GM19463 (cell line): ENCODE measurements around the gene WFDC6.

Experiments
- ATAC-seq: cut with Tn5 transposase; IDR thresholded peaks from one replicate; pipeline ENCODE4 v1.9.1; 2021; ENCODE audit warnings: mild to moderate bottlenecking, moderate library complexity; ENCODE audit not compliant: unreplicated experiment

Gene WFDC6

GRCh38 chr20:45518282-45518681 lies 21.0 kb downstream of the WFDC6 start:
- ATAC-seq, result no peak

GRCh38 chr20:45515147-45515913 lies 24.0 kb downstream of the WFDC6 start, which contains the start of gene SPINT3:
SPINT3 (minus strand) TSS chr20:45515622; CDS start chr20:45515608, 14 bp downstream.
- no peak for ATAC-seq

DNA sequence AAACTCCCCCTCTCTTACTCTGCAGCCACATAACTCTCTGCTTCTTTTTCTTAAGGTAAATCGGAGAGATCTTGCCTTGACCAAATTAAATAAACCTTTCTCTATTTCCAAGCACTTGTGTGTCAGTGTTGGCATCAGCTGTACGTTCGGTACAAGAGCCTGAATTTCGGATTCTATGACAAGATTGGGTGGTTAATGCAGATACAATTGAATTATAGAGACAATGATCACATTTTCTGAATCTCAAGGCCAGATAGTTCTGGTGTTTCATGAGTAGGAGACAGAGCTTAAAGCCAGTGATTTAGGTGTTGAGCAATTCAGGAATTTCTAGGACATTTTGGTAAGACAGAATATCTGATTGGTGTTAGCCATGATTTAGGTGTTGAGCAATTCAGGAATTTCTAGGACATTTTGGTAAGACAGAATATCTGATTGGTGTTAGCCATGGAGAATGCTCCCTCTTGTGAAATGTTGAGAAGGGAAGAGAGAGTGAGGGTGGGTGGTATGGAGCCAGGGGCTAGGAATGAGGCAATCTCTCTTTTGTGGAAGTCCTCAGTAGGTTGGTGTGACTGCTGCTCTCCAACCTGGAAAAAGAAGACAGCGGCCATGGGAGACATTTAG lies 28.9 kb downstream of the WFDC6 start:
- ATAC-seq, result no peak

DNA sequence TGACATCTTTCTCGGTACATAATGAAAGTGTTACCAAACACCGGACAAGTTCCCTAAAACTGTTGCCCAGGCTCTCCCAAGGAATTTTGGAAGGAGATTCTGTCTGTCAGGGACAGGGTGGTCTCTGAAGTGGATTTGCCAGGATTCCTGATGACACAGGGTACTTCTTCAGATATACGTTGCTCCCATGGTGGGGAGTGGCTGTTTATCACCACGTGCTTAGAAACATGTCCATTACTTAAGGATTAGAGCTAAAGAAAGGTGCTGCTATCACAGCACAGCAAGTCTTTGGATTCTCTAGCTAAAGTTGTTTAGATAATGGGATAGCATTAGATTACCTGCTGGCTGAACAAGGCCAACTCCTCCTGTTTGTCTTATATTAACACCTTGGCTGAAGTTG lies 30.2 kb downstream of the WFDC6 start:
- ATAC-seq, result no peak

DNA sequence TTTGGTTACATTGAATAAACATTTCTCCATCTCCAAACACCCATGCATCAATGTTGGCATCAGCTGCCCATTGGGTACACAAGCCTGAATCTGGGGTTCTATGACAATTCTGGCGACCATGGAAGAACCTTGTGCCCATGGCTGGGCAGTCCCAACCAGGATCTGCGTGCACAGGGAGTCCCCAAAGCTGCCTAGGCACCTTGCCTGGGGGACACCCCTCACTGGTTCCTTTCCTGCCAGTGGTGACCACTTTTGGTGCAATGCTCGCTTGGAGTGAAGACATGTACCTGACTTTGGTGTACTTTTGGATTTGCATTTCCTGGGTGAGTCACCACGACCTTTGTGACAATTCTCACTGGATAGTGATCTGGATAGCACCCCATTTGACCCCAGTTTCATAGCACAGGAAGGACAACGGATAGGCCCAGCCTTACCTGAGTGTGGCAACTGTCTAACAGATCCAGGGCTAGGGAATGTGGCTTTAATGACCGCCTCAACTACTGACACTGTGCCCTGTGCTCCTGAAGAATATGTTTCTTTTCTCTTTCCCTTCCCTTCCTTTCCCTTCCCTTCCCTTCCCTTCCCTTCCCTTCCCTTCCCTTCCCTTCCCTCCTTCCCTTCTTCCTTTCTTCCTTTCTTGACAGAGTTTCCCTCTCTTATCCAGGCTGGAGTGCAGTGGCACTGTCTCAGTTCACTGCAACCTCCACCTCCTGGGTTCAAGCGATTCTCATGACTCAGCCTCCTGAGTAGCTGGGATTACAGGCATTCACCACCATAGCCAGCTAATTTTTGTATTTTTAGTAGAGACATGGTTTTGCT lies 31.0 kb downstream of the WFDC6 start:
- no peak for ATAC-seq

- ATAC-seq, result no peak
Measured at GRCh38 chr20:45507011-45507820, 32.1 kb downstream of the WFDC6 start.

- ATAC-seq, result no peak
Measured at GRCh38 chr20:45506398-45506797, 32.9 kb downstream of the WFDC6 start.

DNA sequence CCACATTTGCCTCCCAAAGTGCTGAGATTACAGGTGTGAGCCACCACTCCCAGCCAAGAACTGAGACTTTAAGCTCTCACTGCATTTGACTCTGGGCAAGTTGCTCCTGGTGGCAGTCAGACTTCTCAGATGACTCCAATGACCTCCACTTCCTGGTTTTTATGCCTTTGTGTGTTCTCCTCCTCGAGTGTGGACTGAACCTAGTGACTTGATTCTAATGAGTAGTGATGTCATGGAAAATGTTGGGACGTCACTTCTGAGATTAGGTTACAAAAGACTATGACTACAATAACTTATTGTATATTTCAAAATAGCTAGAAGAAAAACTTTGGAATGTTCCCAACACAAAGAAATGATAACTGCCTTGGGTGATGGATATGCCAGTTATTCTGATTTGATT lies 35.9 kb downstream of the WFDC6 start:
- ATAC-seq, result no peak

DNA sequence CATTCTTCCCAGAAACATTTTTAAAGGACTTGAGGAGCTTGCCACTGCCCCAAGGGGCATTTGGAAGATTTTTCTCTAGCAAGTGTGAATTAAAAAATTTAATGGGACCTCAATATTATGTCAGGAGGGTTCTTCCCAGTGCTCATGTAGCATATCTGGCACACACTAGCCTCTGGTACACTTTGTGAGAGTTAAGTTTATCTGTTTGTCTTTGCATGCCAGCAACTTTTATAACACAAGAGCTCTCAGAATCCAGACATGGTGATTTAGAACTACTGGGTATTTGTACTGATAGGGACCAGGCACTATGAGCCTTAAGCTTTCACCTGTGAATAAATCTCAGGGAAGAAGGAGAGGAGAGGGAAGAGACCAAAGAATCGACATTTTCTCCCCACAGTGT lies 36.7 kb downstream of the WFDC6 start:
- ATAC-seq, result no peak

DNA sequence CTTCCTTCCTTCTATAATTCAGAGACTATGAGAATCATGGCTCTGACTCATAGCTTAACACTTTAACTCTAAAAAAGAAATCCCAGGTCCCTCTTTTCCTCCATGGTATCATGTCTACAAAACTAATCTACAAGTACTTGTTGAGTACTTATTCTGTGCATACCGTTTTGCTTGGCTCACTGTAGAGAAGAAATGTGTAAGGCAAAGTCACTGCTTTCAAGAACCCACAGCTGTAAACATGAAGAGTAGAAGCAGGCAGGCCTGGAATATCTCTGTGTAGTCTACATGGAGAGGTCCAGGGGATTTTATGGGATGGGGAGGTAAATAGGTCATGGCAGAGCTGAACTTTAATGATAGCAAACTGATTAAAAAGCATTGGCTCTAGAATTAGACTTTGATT lies 37.7 kb downstream of the WFDC6 start:
- no peak for ATAC-seq

DNA sequence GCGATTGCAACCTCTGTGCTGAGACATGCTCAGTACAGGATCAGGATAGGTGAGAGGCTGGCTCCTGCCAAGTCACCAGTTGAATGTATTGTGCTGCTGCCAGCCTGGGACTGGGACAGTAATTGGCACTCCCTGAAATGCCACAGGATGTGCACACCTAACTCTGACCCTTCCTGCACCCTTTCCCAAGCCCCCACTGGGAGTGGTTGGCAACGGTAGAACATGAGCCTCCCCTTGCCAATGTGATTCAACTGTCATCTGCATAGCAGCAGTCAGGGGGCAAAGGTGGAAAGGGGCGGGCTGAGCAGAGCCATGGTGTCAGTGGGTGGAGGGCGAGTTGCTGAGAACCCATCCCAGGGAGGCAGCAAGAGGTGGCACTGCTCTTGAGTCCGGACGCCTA lies 39.3 kb downstream of the WFDC6 start:
- no peak for ATAC-seq

DNA sequence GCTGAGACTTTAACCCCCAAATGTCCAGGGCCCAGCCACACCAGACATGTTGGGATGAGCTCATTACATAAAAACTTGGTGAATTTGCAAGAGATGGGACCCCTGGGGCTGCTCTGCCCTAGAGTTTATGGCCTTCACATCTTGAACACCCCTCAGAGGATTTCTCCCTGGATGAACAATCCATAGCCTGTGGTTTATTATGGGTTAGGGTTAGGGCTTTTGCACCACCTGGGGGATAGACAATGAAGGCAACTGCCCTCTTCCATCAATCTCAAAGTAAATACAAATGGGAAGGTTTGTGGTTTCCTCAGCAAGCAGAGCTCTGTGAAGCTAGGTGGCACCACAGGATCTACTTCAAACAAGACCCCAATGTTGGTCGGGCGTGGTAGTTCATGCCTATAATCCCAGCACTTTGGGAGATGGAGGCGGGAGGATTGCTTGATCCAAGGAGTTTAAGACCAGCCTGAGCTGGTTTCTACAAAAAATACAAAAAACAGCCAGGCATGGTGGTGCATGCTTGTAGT lies 41.2 kb downstream of the WFDC6 start:
- no peak for ATAC-seq

DNA sequence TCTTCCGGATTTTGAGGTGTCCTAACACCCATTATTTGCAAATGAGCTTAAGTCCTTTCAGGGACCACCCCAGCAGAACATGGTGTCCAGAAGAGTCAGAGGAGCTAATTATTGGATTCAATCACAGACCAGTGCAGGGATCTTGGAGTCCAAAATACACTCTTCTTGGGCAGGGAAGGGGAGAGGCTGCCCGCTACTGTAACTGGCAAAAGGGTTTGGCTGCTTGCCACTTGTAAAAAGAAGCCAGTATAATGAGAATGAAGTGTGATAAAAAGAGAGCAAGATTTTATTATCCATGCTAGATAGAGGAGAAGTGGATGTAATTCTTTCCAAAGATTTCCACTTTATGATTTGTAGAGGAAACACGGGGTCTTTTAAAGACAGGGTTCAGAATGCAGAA lies 43.1 kb downstream of the WFDC6 start:
- ATAC-seq, result no peak

DNA sequence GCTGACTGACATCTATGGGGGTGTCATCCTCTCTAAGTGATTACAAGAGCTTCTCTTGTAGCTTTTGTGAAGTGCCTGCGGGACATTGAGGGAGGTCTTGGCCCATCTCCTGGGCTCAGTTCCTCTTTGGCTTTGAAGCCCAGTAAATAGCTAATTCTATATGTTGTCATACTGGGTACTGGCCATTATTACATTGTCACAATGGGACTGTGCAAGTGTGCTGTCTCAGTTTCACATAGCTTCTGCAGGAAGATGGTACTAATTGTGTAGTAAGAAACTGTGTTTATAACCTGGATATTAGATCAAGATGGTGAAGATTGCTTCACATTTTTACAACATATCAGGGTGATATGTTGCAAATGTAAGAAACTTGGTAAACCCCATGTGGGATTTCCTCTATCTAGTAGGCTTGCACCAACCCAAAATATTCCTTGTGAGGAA lies 43.8 kb downstream of the WFDC6 start:
- no peak for ATAC-seq

GRCh38 chr20:45489083-45489531 lies 50.2 kb downstream of the WFDC6 start:
- no peak for ATAC-seq

DNA sequence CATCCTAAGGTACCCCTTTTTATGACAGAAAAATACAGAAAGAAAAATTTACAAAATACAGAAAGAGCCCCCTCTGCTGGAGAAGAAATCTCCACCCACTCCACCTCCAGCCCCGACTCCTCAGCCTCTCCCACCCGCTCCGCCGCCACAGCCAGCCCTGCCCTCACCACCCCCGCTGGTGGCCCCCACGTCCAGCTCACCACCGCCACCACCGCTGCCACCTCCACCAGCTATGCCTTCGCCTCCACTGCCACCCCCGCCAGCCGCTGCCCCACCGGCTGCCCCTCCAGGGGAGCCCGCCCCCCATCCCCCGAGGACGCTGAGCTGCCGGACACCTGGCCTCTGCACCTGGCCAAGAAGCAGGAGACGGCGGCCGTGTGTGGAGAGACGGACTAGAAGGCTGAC lies 52.0 kb downstream of the WFDC6 start:
- no peak for ATAC-seq

DNA sequence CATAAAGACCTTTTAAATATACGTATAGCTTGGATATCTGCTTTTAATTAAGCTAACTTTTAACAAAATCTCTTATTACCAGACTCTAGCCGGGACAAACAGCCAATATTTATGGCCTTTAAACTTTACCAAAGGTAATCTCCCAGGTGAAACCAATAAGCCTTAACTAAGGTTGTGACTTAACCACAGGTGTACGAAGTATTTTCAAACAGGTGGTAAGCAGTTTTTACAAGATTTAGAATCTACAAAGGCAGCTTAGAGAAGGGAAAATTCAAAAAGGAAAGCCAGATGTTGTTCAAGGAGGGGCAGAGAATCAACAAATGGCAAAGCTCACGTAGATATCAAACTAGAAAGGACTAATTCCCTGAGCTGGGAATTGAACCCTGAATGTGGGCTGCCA lies 53.9 kb downstream of the WFDC6 start:
- ATAC-seq, result no peak

- no peak for ATAC-seq
Measured at GRCh38 chr20:45484676-45485075, 54.6 kb downstream of the WFDC6 start.
